ENCODE data around the gene DUSP15.

DUSP15 gene

DNA sequence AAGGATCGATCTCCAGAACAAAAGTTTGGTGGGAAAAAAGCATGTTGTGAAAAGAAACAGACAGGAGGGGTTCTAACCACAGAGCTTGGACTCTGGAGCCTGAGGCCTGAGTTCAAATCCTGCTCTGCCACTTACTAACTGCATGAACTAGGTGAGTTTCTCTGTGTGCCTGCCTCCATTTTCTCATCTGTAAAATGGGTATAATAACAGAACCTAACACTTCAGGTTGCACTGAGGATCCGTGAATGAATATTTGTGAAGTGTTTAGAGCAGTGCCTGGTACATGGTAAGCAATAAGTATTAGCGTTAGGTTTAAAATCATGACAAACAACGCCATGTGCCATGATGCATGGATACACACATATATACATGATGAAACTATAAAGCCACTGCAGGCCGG, 36.7 kb upstream of the DUSP15 start:
- TF ChIP-seq, protein P1, sequence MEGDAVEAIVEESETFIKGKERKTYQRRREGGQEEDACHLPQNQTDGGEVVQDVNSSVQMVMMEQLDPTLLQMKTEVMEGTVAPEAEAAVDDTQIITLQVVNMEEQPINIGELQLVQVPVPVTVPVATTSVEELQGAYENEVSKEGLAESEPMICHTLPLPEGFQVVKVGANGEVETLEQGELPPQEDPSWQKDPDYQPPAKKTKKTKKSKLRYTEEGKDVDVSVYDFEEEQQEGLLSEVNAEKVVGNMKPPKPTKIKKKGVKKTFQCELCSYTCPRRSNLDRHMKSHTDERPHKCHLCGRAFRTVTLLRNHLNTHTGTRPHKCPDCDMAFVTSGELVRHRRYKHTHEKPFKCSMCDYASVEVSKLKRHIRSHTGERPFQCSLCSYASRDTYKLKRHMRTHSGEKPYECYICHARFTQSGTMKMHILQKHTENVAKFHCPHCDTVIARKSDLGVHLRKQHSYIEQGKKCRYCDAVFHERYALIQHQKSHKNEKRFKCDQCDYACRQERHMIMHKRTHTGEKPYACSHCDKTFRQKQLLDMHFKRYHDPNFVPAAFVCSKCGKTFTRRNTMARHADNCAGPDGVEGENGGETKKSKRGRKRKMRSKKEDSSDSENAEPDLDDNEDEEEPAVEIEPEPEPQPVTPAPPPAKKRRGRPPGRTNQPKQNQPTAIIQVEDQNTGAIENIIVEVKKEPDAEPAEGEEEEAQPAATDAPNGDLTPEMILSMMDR (IDR thresholded peaks at IDR 0.05; ENCODE audit: extremely low read depth, insufficient read depth, missing control alignments) = no peak
- in situ Hi-C loops (cut with MboI; ENCODE audit: low pct_unique_long_range_greater_than_20kb, low sequenced_read_pairs, unreplicated experiment) = no loop called here
- no peak for DNase-seq (ENCODE audit: low spot score)

DNA sequence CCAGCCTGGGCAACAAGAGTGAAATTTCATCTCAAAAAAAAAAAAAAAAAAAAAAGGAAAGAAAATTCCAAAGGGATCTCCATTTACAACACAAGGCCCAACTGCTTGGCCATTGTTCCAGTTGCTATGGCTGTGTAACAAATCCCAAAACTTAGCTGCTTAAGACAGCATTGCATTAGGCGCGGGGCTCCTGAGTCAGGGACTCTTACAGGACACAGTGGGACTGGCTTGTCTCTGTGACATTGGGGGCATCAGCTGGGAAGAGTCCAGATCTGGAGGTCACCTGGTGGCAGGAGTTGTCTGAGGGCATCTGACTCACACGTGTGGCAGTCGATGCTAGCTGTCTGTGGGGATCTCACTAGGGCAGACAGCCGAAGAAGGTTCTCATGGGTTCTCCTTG, 35.7 kb upstream of the DUSP15 start:
- TF ChIP-seq, protein P1 (IDR thresholded peaks at IDR 0.05; ENCODE audit: extremely low read depth, insufficient read depth, missing control alignments) = no peak
- DNase-seq (ENCODE audit: low spot score) = no peak
- in situ Hi-C loops (cut with MboI; ENCODE audit: low pct_unique_long_range_greater_than_20kb, low sequenced_read_pairs, unreplicated experiment) = no loop called here

DNA sequence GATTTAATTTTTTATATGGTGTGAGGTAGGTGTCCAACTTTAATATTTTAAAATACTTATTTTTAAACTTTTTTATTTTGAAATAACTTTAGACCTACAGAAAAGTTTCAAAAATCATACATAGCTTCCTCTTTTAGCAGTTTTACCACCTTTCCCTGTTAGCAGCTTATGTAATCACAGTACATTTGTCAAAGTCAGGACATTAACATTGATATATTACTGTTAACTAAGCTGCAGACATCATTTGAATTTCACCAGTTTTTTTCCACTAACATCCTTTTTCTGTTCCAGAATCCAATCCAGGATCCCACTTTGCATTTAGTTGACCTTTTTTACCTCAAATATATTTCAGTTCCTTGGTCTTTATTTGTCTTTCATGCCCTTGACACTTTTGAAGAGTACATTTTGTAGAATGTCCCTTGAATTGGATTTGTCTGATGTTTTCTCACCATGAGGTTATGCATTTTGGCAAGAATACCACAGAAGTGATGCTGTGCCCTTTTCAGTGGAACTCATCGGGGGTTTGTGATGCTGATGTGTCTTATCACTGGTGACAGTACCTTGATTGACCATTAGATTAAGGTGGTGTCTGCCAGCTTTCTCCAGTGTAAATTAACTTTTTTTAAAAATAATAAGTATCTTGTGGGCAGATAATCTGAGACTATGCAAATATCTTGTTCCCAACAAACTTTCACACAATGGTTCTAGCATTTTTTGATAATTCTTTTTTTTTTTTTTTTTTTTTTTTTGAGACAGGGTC, 33.5 kb upstream of the DUSP15 start:
- TF ChIP-seq, protein P1 (IDR thresholded peaks at IDR 0.05; ENCODE audit: extremely low read depth, insufficient read depth, missing control alignments) = no peak
- in situ Hi-C loops (cut with MboI; ENCODE audit: low pct_unique_long_range_greater_than_20kb, low sequenced_read_pairs, unreplicated experiment) = no loop called here
- DNase-seq (ENCODE audit: low spot score) = no peak

DNA sequence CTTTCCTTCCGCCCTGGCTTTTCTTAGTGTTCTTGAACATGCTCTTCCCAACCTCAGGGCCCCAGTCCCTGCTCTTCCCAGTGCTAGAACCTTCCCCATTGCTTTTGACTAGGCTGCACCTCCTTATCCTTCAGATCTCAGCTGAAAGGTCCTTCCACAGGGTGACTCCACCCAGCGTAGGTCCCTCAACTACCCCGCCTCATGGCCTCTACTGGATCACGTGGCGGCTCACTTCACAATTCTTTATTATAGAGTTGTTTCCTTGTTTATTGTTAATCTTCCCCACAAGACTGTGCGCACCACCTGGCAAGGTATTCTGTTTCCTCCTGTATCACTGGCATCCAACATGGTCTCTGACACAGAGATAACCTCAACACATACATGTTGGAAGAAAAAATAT, 31.3 kb upstream of the DUSP15 start:
- in situ Hi-C loops (cut with MboI; ENCODE audit: low pct_unique_long_range_greater_than_20kb, low sequenced_read_pairs, unreplicated experiment) = no loop called here
- DNase-seq (ENCODE audit: low spot score) = no peak
- TF ChIP-seq, protein P1 (IDR thresholded peaks at IDR 0.05; ENCODE audit: extremely low read depth, insufficient read depth, missing control alignments) = no peak

DNA sequence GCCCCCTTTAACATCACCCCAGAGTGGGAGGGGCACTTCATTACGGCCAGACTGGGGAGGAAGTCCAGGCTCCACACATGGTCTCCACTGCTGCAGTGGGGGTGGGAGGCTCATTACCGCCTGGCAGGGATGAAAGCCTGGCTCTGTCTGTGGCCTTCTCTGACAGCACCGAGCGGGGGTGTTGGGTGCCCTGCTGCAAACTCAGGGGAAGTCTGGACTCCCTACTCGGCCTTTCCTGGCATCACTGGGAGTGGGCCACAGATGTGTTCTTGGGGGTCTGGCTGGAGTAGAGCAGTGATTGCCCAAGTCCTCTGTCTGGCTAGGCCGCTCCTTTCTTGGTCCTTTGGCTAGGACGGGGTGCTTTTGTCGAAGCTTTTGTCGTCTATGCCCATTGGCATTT, 27.2 kb upstream of the DUSP15 start:
- TF ChIP-seq, protein P1 (IDR thresholded peaks at IDR 0.05; ENCODE audit: extremely low read depth, insufficient read depth, missing control alignments) = no peak
- in situ Hi-C loops (cut with MboI; ENCODE audit: low pct_unique_long_range_greater_than_20kb, low sequenced_read_pairs, unreplicated experiment) = no loop called here
- no peak for DNase-seq (ENCODE audit: low spot score)

DNA sequence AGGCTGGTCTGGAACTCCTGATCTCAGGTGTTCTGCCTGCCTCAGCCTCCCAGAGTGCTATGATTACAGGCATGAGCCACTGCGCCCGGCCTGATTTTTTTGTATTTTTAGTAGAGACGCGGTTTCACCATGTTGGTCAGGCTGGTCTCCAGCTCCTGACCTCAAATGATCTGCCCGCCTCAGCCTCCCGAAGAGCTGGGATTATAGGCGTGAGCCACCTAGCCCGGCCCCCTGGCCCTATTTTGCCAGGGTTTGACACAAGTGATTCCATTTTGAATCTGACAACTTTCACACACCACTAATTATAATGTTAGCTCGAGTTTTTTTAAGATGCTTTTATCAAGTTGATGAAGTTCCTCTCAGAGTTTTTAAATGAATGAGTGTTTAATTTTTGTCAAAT, 25.7 kb upstream of the DUSP15 start:
- in situ Hi-C loops (cut with MboI; ENCODE audit: low pct_unique_long_range_greater_than_20kb, low sequenced_read_pairs, unreplicated experiment) = no loop called here
- DNase-seq (ENCODE audit: low spot score) = no peak
- TF ChIP-seq, protein P1 (IDR thresholded peaks at IDR 0.05; ENCODE audit: extremely low read depth, insufficient read depth, missing control alignments) = no peak

Measured in GM13977 (cell line).